ENCODE results near the gene PRR7. TPM values are rescaled to one million over a fixed set of nuclear protein-coding genes. Genes with fewer than 3 reads are reported as not detected.

PRR7 gene
- total RNA-seq, 1 donor from 2014 or later = 30.9 TPM

GRCh38 chr5:177502886-177503285 is 56.3 kb downstream of the PRR7 start:
- no peak for DNase-seq (ENCODE audit: low read depth)
- no peak overlapping the region for H3K4me3 ChIP-seq (ENCODE audit: low read depth, low read length)
- no peak for TF ChIP-seq CTCF (conservative IDR thresholded peaks at IDR 0.05; ENCODE audit: low read depth, low read length)

GRCh38 chr5:177503351-177504085 is 56.9 kb downstream of the PRR7 start:
- TF ChIP-seq CTCF (conservative IDR thresholded peaks at IDR 0.05; ENCODE audit: low read depth, low read length) = no peak
- DNase-seq (ENCODE audit: low read depth) = no peak
- H3K4me3 ChIP-seq (ENCODE audit: low read depth, low read length) = no peak overlapping the region

- TF ChIP-seq CTCF (conservative IDR thresholded peaks at IDR 0.05; ENCODE audit: low read depth, low read length) = no peak
- DNase-seq (ENCODE audit: low read depth) = no peak
- no peak overlapping the region for H3K4me3 ChIP-seq (ENCODE audit: low read depth, low read length)
These were observed 57.8 kb downstream of the PRR7 start for GRCh38 chr5:177504086-177505056.

- no peak overlapping the region for H3K4me3 ChIP-seq (ENCODE audit: low read depth, low read length)
- no peak for DNase-seq (ENCODE audit: low read depth)
- TF ChIP-seq CTCF (conservative IDR thresholded peaks at IDR 0.05; ENCODE audit: low read depth, low read length) = no peak
These were observed 58.5 kb downstream of the PRR7 start for GRCh38 chr5:177505075-177505474.

Other genes with a start within 250 kb of the PRR7 start
- gene RAB24, start 143.1 kb upstream of the PRR7 start, total RNA-seq = 16.7 and 22.4 TPM in 2 replicates
- 150 and 273 TPM in 2 replicates for gene PRELID1, start 143.0 kb upstream of the PRR7 start, total RNA-seq
- 41.9 and 42.7 TPM in 2 replicates for gene MXD3, start 134.9 kb upstream of the PRR7 start, total RNA-seq
- 252 and 266 TPM in 2 replicates for gene LMAN2, start 95.1 kb upstream of the PRR7 start, total RNA-seq
- 17.1 and 19.6 TPM in 2 replicates for gene RGS14, start 88.9 kb upstream of the PRR7 start, total RNA-seq
- not detected in 2 replicates for gene SLC34A1, start 62.4 kb upstream of the PRR7 start, total RNA-seq
- not detected in 2 replicates for gene PFN3, start 46.2 kb upstream of the PRR7 start, total RNA-seq
- 9.2 and 12.9 TPM in 2 replicates for gene F12, start 37.2 kb upstream of the PRR7 start, total RNA-seq
- 66.5 and 95.8 TPM in 2 replicates for gene GRK6, start 20.1 kb upstream of the PRR7 start, total RNA-seq
- 430 and 471 TPM in 2 replicates for gene DBN1, start 26.8 kb downstream of the PRR7 start, total RNA-seq
- gene PDLIM7, start 50.8 kb downstream of the PRR7 start, total RNA-seq = 286 and 420 TPM in 2 replicates
- 0.36 and 1.5 TPM in 2 replicates for gene DOK3, start 63.0 kb downstream of the PRR7 start, total RNA-seq
- 162 and 174 TPM in 2 replicates for gene DDX41, start 70.1 kb downstream of the PRR7 start, total RNA-seq
- 22.4 and 36.4 TPM in 2 replicates for gene FAM193B, start 107.7 kb downstream of the PRR7 start, total RNA-seq
- 92.0 and 102 TPM in 2 replicates for gene TMED9, start 145.4 kb downstream of the PRR7 start, total RNA-seq
- 31.5 and 36.8 TPM in 2 replicates for gene B4GALT7, start 153.3 kb downstream of the PRR7 start, total RNA-seq

All from epithelial cell of proximal tubule (primary cell).